ENCODE measurements around the gene ABITRAM.
"Not testable (repeated sequence)": the region's sequence is repeated elsewhere in the genome, so short reads cannot be mapped to it uniquely, and the experiment has no call there.

ABITRAM gene

GRCh38 chr9:108897324-108898096 is 36.7 kb upstream of the ABITRAM start:
- no peak for TF ChIP-seq CTCF (IDR thresholded peaks at IDR 0.05; ENCODE audit: insufficient read depth, low read length, missing control alignments)
- ChIA-PET CTCF (interaction anchor here (1.3 kb wide), 1 partner anchor 8 kb away, joined by 3 read pairs; no protein-coding TSS in a partner anchor), POLR2A (no interaction called here)
- no peak for DNase-seq (ENCODE audit: low read depth, low spot score)
- H3K4me3 ChIP-seq (ENCODE audit: low read depth, low read length), result no peak overlapping the region

GRCh38 chr9:108899023-108899695 is 35.0 kb upstream of the ABITRAM start:
- H3K4me3 ChIP-seq (ENCODE audit: low read depth, low read length); DNase-seq (ENCODE audit: low read depth, low spot score); POLR2A ChIA-PET: not testable (repeated sequence)
- CTCF ChIA-PET, result interaction anchor here (0.7 to 1.3 kb wide), 3 partner anchors 9 to 1385 kb away, joined by 3 to 4 read pairs (median 3); no protein-coding TSS in a partner anchor

DNA sequence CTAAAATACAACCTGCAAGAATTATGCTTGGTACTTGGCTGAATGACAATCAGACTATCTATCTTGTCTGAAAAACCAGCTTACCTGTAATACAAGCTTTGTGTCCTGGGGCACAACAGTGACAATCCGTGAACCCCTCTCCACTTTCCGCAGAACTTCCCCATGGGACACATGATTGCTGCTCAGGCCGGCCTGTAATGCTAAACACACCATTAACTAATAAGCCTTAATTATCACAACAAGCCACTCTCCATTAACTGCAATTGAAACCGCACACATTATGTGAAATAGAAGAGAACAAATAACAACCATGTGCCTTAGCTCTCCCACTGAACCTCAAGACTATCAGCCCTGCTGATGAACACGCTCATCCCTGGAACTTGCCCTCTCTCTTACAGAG is 34.0 kb upstream of the ABITRAM start:
- DNase-seq (ENCODE audit: low read depth, low spot score), result no peak
- ChIA-PET CTCF (interaction anchor here (1.1 kb wide), 1 partner anchor 54 kb away, joined by 4 read pairs; no protein-coding TSS in a partner anchor), POLR2A (no interaction called here)
- no peak overlapping the region for H3K4me3 ChIP-seq (ENCODE audit: low read depth, low read length)
- TF ChIP-seq CTCF (IDR thresholded peaks at IDR 0.05; ENCODE audit: insufficient read depth, low read length, missing control alignments), result no peak

GRCh38 chr9:108903420-108904103 is 30.6 kb upstream of the ABITRAM start:
- ChIA-PET POLR2A (no interaction called here), CTCF (no interaction called here)
- DNase-seq (ENCODE audit: low read depth, low spot score), result no peak
- no peak overlapping the region for H3K4me3 ChIP-seq (ENCODE audit: low read depth, low read length)
- TF ChIP-seq CTCF (IDR thresholded peaks at IDR 0.05; ENCODE audit: insufficient read depth, low read length, missing control alignments), result no peak

DNA sequence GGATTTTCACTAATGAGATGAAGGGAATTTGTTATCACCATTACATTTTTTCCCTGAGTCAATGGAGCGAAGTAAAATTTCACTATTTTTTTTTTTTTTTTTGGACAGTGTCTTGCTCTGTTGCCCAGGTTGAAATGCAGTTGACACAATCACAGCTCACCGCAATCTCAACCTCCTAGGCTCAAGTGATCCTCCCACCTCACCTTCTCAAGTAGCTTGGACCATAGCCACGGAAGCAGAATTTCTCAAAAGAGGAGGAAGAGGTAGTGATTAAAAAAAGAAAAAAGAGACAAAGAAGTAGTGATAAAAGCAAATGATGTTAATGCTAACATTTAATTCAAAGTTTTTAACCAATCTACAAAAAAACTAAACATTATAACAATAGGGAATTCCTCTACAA is 30.0 kb upstream of the ABITRAM start:
- no peak overlapping the region for H3K4me3 ChIP-seq (ENCODE audit: low read depth, low read length)
- ChIA-PET POLR2A (no interaction called here), CTCF (interaction anchor here (0.7 to 1.2 kb wide), 2 partner anchors 14 to 26 kb away, joined by 3 to 4 read pairs; no protein-coding TSS in a partner anchor)
- no peak for DNase-seq (ENCODE audit: low read depth, low spot score)
- no peak for TF ChIP-seq CTCF (IDR thresholded peaks at IDR 0.05; ENCODE audit: insufficient read depth, low read length, missing control alignments)

GRCh38 chr9:108905494-108905893 is 28.7 kb upstream of the ABITRAM start:
- H3K4me3 ChIP-seq (ENCODE audit: low read depth, low read length), result no peak overlapping the region
- TF ChIP-seq CTCF (IDR thresholded peaks at IDR 0.05; ENCODE audit: insufficient read depth, low read length, missing control alignments), result no peak
- no peak for DNase-seq (ENCODE audit: low read depth, low spot score)
- ChIA-PET POLR2A (no interaction called here), CTCF (interaction anchor here (0.6 kb wide), 1 partner anchor 29 kb away, joined by 3 read pairs; the partner anchor contains the start of genes ABITRAM and ELP1)
